ENCODE measurements around the gene PTGER1.

GRCh38 chr19:14516746-14517438, 41.7 kb upstream of the PTGER1 start:
- no peak for TF ChIP-seq CTCF (IDR thresholded peaks at IDR 0.05; ENCODE audit: insufficient read depth, low read depth, low read length)
- TF ChIP-seq EZH2 (IDR thresholded peaks at IDR 0.05; ENCODE audit: insufficient read depth, low read length): no peak
